NCI-H345 (cell line): ENCODE results near the gene ZNF888.
A peak's percentile ranks its signal among the peaks of the same experiment; 100 is the strongest.

ENCODE experiments used
- DNase-seq: peaks from one replicate; lab custom pipeline; 2025; lab: John Stamatoyannopoulos, UW

The ZNF888 gene

GRCh38 chr19:52922841-52923777 lies at the start of gene ZNF888:
ZNF888 (minus strand) TSS chr19:52923428; CDS start chr19:52917873, 5,555 bp downstream.
- DNase-seq = peak; percentile 75

DNA sequence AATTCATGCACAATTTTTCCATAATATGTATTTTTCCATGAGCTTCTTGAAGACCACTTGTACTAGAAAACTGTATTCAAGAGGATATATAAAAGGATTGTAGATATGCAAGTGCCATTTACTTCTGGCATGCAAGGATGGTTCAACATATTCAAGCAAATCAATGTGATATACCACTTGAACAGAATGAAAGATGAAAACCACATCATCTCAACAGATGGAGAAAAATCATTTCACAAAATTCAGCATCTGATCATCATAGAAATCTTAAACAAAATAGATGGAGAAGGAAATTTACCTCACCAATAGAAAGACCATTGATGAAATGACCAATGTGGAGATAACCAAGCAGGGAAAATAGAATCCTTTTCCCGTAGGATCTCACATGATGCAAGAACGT lies 44.5 kb upstream of the ZNF888 start:
- no peak for DNase-seq

DNA sequence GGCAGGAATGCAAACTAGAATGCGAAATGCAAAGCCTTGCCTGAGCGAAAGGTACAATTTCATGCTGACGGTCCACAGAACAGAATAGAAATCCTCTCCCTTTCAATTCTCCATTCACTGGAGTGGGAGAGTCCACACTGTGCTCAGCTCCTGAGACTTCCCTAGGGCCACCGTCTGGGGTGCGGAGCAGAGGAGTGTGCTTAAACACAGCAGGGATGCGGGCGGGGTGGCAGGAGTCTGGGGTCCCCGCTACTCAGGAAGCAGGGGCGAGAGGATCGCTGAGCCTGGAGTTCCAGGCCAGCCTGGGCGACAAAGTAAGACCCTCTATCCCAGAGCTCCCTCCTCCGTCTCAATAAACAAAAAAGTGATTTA lies 40.0 kb upstream of the ZNF888 start:
- peak; percentile 8 for DNase-seq

GRCh38 chr19:52962394-52963246 lies 39.4 kb upstream of the ZNF888 start, which contains the start of gene ZNF816:
ZNF816 (minus strand) TSS chr19:52962881; CDS start chr19:52956089, 6,792 bp downstream.
- DNase-seq = peak; percentile 94

- no peak for DNase-seq
These were observed 38.8 kb upstream of the ZNF888 start for GRCh38 chr19:52961981-52962380.

GRCh38 chr19:52959613-52960295 lies 36.5 kb upstream of the ZNF888 start:
- DNase-seq = no peak

DNA sequence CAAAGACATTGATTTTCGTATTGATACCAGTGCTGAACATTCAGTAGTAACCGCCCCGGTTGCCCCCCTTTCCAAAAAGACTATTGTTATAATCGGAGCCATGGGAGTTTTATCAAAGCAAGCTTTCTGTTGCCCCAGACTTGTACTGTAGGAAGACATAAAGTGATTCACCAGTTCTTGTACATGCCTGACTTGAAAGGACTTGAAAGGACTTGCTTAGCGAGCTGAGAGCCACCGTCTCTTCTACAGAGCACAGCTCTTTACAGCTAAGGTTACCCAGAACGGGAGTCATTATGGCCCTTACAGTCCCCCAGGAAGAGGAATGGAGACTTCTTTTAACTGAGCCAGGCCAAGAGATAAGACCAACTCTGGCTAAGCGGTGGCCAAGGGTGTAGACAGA lies 34.4 kb upstream of the ZNF888 start:
- DNase-seq = no peak

DNA sequence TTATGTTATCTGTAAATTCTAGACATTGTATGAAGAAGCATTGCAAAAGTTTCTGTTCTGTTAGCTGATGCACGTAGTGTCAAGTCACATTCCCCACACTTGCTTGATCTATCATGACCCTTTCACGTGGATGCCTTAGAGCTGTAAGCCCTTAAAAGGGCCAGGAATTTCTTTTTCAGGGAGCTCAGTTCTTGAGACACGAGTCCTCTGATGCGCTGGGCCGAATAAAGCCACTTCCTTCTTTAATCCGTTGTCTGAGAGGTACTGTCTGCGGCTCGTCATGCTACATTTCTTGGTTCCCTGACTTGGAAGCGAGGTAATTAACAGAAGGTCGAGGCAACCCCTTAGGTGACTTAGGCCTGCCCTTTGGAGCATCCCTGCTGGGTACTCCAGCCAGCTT lies 33.7 kb upstream of the ZNF888 start:
- DNase-seq = no peak

DNA sequence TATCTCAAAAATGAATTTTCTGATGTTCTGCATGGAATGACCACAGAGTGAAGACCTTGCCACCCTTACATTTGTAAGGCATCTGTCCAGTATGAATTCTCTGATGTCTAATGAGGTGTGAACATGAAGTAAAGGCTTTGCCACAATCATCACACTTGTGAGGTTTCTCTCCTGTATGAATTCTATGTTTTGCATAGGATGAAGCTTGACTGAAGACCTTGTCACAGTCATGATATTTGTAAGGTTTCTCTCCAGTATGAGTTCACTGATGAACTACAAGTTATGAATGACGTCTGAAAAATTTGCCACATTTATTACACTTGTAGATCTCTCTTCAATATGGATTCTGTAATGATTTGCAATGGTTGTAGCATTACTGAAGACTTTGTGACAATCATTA lies 26.2 kb upstream of the ZNF888 start:
- no peak for DNase-seq

- no peak for DNase-seq
These were observed 25.0 kb upstream of the ZNF888 start for GRCh38 chr19:52948025-52948770.

DNA sequence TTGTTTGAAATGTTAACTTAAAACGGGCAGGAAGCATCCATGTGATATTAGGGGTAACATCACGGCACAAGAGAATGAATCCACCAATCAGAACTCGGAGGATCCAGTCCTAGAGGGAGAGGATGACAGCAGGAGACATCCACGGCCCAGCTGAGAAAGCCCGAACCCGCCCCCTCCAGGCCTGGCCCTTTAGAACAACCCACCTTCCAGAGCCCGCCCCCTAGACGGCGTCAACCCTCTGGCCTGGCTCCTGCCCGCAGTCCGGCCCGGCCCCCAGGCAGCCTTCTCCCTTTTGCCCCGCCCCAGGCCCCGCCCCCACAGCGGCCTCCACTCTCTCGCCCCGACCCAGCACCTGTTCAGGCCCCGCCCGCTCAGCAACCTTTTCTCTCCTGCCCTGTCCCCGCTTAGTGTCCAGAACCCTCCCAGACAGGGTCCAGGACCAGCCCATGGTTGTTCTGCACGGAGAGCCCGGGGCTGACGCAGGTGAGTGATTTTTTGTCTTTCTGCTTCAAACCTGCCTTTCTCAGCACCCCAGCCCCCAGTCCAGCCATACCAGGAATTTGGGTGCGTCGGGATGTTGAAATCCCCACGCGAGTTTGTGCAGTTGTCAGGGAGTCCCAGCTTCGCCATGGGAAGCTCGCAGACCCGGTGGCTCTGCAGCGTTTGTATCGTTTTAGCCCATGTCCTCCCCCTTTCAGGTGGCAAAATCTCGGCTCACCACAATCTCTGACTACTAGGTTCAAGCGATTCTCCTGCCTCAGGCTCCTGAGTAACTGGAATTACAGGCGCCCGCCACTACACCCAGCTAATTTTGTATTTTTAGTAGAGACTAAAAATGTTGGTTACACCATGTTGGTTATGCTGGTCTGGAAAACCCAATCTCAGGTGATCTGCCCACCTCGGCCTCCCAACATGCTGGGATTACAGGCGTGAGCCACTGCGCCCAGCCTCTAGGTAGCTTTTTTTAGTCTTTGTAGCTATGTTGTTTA lies 23.4 kb upstream of the ZNF888 start:
- DNase-seq = peak; percentile 38

- no peak for DNase-seq
These were observed 22.6 kb upstream of the ZNF888 start for GRCh38 chr19:52945652-52946321.

DNA sequence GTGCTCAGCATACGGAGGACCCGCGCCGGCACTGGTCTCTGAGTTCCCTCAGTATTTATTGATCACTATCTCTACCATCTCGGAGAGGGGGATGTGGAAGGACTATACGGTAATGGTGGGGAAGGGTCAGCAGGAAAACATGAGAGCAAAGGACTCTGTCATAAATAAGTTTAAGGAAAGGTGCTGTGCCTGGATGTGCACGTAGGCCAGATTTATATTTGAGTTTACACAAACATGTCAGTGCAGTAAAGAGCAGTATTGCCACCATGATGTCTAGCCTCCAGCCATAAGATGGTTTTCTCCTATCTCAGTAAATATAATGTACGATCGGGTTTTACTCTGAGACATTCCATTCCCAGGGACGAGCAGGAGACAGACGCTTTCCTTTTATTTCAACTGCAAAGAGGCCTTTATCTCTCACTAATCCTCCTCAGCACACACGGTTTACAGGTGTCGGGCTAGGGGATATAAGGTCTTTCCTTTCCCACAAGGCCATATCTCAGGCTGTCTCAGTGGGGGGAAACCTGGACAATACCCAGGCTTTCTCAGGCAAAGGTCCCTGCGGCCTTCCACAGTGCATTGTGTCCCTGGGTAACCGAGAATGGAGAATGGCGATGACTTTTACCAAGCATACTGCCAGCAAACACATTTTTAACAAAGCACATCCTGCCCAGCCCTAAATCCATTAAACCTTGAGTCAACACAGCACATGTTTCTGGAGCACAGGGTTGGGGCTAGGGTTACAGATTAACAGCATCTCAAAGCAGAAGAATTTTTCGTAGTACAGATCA lies 21.7 kb upstream of the ZNF888 start:
- peak; percentile 29 for DNase-seq

DNA sequence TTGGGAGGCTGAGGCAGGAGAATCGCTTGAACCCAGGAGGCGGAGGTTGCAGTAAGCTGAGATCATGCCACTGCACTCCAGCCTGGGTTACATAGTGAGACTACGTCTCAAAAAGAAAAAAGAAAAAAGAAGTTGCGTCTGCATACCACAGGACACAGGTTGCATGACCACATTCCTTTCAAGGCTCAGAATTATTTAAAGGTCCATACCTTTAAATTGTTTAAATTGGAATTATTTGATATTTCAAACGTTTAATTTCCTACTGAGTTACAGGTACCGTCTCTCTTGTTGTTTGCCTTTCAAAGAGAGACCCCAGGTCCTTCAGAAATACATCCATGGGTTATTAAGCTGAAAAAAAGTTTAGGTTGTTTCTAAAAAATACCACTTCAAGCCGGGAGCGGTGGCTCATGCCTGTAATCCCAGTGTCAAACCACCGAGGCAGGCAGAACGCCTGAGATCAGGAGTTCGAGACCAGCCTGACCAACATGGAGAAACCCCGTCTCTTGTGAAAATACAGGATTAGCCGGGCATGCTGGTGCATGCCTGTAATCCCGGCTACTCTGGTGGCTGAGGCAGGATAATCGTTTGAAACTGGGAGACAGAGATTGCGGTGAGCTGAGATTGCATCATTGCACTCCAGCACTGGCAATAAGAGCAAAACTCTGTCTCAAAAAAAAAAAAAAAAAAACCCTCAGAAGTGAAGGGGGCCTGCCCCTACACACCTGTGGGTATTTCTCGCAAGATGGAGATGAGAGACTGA lies 20.8 kb upstream of the ZNF888 start:
- no peak for DNase-seq

- no peak for DNase-seq
These were observed 20.1 kb upstream of the ZNF888 start for GRCh38 chr19:52943134-52943883.

GRCh38 chr19:52942386-52943133 lies 19.3 kb upstream of the ZNF888 start:
- DNase-seq = peak; percentile 86
